Body of pancreas (tissue), 4 donors: ENCODE results near the gene GNG11.

ENCODE experiments used
- CTCF ChIP-seq, 7 experiments: fragments of 450-650 bp in 4 of 7; fragments of 200-600 bp in 3 of 7; sonication (generic) in 3 of 7; IDR thresholded peaks; one replicate each; pipeline ENCODE4 v1.5.1; 2016 to 2019; ENCODE audit warnings: antibody characterized with exemption in 7 of 7
- POLR2A ChIP-seq, 3 donors: fragments of 450-650 bp; IDR thresholded peaks; one replicate each; pipeline ENCODE4 v1.6.1; 2016; ENCODE audit warnings: antibody characterized with exemption in 3 of 3, mild to moderate bottlenecking in 2 of 3

GRCh38 chr7:93894426-93894825 lies 27.1 kb upstream of the GNG11 start:
- TF ChIP-seq CTCF (IDR thresholded peaks at IDR 0.05) (no peak), POLR2A (IDR thresholded peaks at IDR 0.05) (no peak)
